Left lung (tissue), 10 donors: ENCODE data around the gene CNOT9. TPM values are rescaled to one million over a fixed set of nuclear protein-coding genes. Genes with fewer than 3 reads are reported as not detected.

Source experiments
- ATAC-seq: fragments of 200-7000 bp; cut with Tn5 transposase; one replicate; pipeline ENCODE4 v1.9.1; 2020; ENCODE audit warnings: moderate library complexity
- DNase-seq, 4 donors: peaks; one replicate each; pipeline ENCODE4 v3.0.0-alpha.2; 2013 to 2020
- H3K27ac ChIP-seq, 2 donors: fragments of 200-600 bp; sonication (generic) in 1 of 2; one replicate each; pipeline versions ENCODE4 v1.5.0 to v1.8.0; 2020 to 2021
- H3K27me3 ChIP-seq, 2 donors: fragments of 200-600 bp; sonication (generic) in 1 of 2; one replicate each; pipeline versions ENCODE4 v1.5.0 to v1.8.0; 2020 to 2021
- H3K36me3 ChIP-seq, 2 donors: fragments of 200-600 bp; sonication (generic) in 1 of 2; one replicate each; pipeline versions ENCODE4 v1.5.0 to v1.8.0; 2020 to 2021
- H3K4me1 ChIP-seq, 2 donors: fragments of 200-600 bp; one replicate each; pipeline ENCODE4 v1.8.0; 2021
- H3K4me3 ChIP-seq, 2 donors: fragments of 200-600 bp; sonication (generic) in 1 of 2; one replicate each; pipeline versions ENCODE4 v1.5.0 to v1.8.0; 2020 to 2021; ENCODE audit warnings: mild to moderate bottlenecking in 1 of 2
- H3K9me3 ChIP-seq, 2 donors: fragments of 200-600 bp; sonication (generic) in 1 of 2; one replicate each; pipeline versions ENCODE4 v1.5.0 to v1.8.0; 2020 to 2021
- CTCF ChIP-seq, 2 donors: fragments of 200-600 bp; sonication (generic) in 1 of 2; IDR thresholded peaks; one replicate each; pipeline versions ENCODE4 v1.5.0 to v1.8.0; 2021; ENCODE audit warnings: antibody characterized with exemption in 2 of 2
- intact Hi-C, 2 donors: fragments of 100-400 bp; cut with DNase I; formaldehyde crosslinking; loops; one replicate each; pipeline versions ENCODE4 v1.11.2 to v1.14.2; 2022
- polyA plus RNA-seq, 6 donors: library from polyadenylated mRNA; unstranded; fragments of 120-200 nt; gene quantifications; one replicate each; pipeline ENCODE4 v1.2.1, GENCODE V29; 2013; ENCODE audit not compliant: insufficient read length in 6 of 6
- total RNA-seq, 2 donors: library from RNA; stranded (reverse); fragmentation: NEBNext Ultra II Directional; extraction: Animal tissue kit (Norgen Biotek cat#: 25700); gene quantifications; one replicate each; pipeline ENCODE4 v1.2.1, GENCODE V29; 2021
- donor health status: DM: no; HTN: yes; CAD: no.
- donor health status: DM: no; HTN: no; CAD: no.

CNOT9 gene
- total and polyA plus RNA-seq, 8 donors, result 33.8 to 69.1 (median 55.4) TPM

DNA sequence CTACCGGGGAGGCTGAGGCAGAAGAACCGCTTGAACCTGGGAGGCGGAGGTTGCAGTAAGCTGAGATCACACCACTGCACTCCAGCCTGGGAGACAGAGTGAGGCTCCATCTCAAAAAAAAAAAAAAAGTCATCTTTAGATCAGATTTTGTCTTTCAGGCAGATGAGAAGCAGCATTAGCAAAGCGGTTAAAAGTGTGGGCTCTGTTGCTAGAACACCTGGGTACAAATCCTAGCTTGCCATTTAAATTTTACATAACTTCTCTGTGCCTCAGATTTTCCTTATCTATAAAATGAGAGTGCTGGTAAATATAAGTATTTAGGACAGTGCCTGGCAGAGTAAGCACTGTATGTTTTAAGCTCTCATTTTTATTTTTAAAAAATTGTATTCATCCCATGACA lies 8.2 kb downstream of the CNOT9 start:
- intact Hi-C loops, result no loop called here
- no peak overlapping the region for H3K27ac ChIP-seq
- H3K9me3 ChIP-seq, result no peaks in the 10 kb centered on the region
- no peak overlapping the region for H3K4me3 ChIP-seq
- DNase-seq, result no peak
- no peak for TF ChIP-seq CTCF (IDR thresholded peaks at IDR 0.05)
- H3K4me1 ChIP-seq, result peaks cover 0 to 14% of the 10 kb centered on the region in 2 donors
- no peaks in the 10 kb centered on the region for H3K27me3 ChIP-seq
- no peak for ATAC-seq
- H3K36me3 ChIP-seq, result peaks cover 0 to 61% of the 10 kb centered on the region in 2 donors

DNA sequence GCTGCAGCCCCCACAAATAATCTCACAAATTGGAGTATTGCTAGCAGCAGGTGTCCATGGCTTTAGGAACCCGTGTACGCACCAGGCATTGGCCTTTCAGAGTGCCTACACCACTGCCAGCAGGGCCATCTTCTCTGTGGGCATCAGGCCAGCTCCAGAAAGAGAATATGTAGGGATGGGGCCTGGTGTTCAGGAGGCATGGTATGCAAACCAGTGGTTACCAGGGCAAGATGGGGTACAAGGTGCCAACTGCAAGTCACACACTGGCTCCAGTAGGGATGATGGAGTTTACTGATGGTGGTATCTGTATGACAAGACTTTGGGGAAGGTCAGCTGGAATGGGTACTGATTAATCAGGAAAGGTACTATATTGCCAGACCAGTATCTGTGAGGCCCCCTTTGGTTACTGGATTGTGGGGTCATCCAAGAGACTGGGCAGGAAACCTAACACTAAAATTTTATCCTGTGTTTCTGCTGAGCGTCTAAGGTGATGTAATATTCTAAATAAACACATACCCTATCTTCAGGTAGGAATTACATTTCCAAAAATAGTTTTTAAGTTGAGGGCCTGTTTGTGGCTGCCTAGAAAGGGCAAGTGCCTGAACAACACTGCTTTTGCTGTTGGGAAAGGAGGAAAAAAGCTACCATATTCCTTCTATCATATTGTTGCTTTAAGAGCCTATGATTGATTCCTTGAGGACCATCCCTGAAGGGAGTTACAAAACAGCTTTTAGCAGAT lies 9.0 kb downstream of the CNOT9 start:
- peak; percentile 79 for ATAC-seq
- no peaks in the 10 kb centered on the region for H3K27me3 ChIP-seq
- intact Hi-C loops, result no loop called here
- peaks cover 0 to 61% of the 10 kb centered on the region in 2 donors for H3K36me3 ChIP-seq
- no peak for TF ChIP-seq CTCF (IDR thresholded peaks at IDR 0.05)
- H3K27ac ChIP-seq, result no peak overlapping the region
- no peak overlapping the region for H3K4me3 ChIP-seq
- no peaks in the 10 kb centered on the region for H3K9me3 ChIP-seq
- peaks cover 0 to 10% of the 10 kb centered on the region in 2 donors for H3K4me1 ChIP-seq
- DNase-seq, result no peak

DNA sequence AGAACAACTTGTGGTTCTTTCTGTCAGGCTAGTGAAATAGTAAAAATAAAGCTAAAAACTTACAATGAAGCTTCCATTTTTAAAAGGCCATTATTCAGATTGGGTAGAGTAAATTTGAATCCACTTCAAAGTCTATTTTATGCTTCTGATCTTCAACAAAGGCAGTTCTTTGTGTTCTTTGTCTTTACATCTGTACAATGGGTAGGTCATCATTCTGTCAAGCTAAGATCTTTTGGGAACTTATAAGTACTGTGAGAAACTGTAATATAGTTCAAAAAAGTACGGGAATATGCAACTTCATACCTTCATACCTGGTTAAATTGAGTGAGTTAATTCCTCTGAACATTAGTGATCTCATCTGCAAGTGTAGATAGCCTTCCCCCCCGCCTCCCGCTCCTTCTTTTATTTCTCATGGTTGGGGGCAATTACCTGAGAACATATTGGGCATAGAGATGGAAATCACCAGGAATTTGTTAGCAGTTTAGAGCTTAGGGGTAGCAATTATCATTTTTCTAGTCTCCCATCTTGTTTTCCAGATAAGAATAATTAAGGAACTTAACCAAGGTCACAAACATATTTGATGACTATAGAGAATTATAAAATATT lies 9.7 kb downstream of the CNOT9 start:
- no peak overlapping the region for H3K4me3 ChIP-seq
- H3K4me1 ChIP-seq, result peaks cover 0 to 8% of the 10 kb centered on the region in 2 donors
- no peaks in the 10 kb centered on the region for H3K9me3 ChIP-seq
- H3K27me3 ChIP-seq, result no peaks in the 10 kb centered on the region
- H3K36me3 ChIP-seq, result peaks cover 0 to 59% of the 10 kb centered on the region in 2 donors
- intact Hi-C loops, result no loop called here
- ATAC-seq (no peak), DNase-seq (no peak)
- H3K27ac ChIP-seq, result no peak overlapping the region
- TF ChIP-seq CTCF (IDR thresholded peaks at IDR 0.05), result no peak

DNA sequence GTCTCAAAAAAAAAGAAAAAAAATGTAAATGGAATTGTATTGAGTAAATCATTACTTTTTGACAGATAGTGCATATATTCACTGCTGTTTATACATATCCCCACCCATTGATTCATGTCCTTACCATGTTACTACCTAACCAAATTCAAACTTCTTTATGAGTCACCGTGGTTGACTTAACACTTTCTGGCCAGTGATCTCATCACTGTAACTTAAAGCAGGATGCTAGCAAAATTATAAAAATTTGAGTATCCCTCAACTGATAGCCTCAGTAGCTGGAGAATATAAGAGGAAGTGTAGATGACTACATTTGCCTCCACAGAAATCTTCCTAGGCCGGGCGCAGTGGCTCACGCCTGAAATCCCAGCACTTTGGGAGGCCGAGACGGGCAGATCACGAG lies 13.4 kb downstream of the CNOT9 start:
- no peaks in the 10 kb centered on the region for H3K9me3 ChIP-seq
- TF ChIP-seq CTCF (IDR thresholded peaks at IDR 0.05), result no peak
- ATAC-seq (no peak), DNase-seq (no peak)
- no peak overlapping the region for H3K27ac ChIP-seq
- H3K27me3 ChIP-seq, result no peaks in the 10 kb centered on the region
- peaks cover 0 to 8% of the 10 kb centered on the region in 2 donors for H3K4me1 ChIP-seq
- no peak overlapping the region for H3K4me3 ChIP-seq
- intact Hi-C loops, result no loop called here
- H3K36me3 ChIP-seq, result peaks cover 0 to 72% of the 10 kb centered on the region in 2 donors

- Histone ChIP-seq H3K9me3 (no peaks in the 10 kb centered on the region), H3K4me1 (no peaks in the 10 kb centered on the region), H3K36me3 (peaks cover 0 to 90% of the 10 kb centered on the region in 2 donors), H3K27ac (no peak overlapping the region), H3K27me3 (no peaks in the 10 kb centered on the region), H3K4me3 (no peak overlapping the region)
- DNase-seq, result no peak
- TF ChIP-seq CTCF (IDR thresholded peaks at IDR 0.05), result no peak
- ATAC-seq, result no peak
- intact Hi-C loops, result no loop called here
Observed at GRCh38 chr2:218583983-218584850, 15.6 kb downstream of the CNOT9 start.
